COLO668 (cell line): Measurements from ENCODE around the gene SMARCA2.

Experiments
- DNase-seq: peaks from one replicate; lab custom pipeline; 2025; ENCODE audit not compliant: unreplicated experiment; lab: John Stamatoyannopoulos, UW

The SMARCA2 gene

DNA sequence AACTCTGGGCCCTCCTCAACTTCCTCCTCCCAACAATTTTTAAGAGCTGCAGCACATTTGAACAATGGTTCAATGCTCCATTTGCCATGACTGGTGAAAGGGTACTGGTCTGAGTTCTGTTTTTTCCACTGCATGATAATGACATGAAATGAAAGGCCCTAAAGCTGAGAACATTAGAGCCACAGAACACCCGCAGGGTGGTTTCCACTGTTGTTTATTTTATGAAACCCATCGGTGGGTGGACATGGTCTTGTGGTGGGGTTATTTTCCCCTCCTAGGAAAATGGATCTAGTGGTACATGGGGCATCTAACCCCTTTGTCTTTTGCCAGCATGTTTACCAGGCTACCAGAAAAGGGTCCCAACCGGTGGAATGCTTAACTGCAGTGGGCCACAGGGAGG, 71.8 kb downstream of the SMARCA2 start:
- no peak for DNase-seq

- DNase-seq = no peak
These were observed 72.6 kb downstream of the SMARCA2 start for GRCh38 chr9:2087500-2088313.

GRCh38 chr9:2093920-2094597, 78.9 kb downstream of the SMARCA2 start:
- no peak for DNase-seq

DNA sequence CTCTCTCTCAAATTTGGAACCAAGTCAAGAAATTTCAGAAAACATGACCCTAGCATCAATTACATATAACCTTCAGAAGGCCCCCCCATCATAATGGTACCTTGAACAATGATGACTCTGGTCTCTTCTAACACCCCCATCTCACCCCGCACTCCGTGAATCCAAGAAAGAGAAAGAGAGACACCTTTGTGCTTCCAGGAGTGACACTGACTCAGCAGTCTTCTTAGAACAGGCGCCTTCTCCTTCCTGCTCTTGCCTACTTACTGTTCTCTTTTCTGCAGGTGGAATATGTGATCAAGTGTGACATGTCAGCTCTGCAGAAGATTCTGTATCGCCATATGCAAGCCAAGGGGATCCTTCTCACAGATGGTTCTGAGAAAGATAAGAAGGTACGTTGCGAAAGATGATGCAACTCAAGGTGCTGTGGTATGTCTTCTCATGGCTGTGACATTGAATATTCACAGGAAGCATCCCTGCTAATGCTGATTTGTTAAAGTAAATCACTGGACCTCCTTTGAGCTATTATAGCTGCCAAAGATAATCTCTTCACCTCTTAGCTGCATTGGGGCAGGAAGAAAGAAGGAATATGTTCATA, 81.3 kb downstream of the SMARCA2 start:
- no peak for DNase-seq

- DNase-seq = no peak
These were observed 91.5 kb downstream of the SMARCA2 start for GRCh38 chr9:2106666-2107065.

DNA sequence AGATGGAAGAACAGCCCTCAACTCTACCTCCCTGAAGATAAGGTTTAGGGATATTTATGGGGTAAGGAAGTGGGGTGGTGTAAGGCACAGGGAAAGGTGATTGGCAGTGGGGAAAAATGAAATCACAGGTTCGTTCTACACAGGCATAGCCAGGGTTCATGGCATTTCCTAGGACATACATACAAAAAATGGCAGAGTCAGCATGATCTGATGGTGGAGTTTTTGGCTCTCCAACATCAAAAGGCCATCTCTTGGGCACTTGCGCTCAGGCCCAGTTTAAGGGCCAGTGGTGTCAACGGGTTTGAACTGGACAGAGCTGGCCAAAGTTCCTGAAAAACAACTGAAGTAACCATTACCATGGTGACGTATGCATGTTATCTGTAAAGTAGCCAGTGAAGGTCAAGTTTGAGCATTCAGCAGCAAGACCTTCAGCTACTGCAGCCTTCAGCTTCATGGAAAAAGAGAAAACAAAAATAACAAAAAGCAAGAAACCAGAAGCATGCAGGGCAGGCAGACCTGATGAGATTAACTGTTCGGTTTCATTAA, 92.8 kb downstream of the SMARCA2 start:
- DNase-seq = no peak

DNA sequence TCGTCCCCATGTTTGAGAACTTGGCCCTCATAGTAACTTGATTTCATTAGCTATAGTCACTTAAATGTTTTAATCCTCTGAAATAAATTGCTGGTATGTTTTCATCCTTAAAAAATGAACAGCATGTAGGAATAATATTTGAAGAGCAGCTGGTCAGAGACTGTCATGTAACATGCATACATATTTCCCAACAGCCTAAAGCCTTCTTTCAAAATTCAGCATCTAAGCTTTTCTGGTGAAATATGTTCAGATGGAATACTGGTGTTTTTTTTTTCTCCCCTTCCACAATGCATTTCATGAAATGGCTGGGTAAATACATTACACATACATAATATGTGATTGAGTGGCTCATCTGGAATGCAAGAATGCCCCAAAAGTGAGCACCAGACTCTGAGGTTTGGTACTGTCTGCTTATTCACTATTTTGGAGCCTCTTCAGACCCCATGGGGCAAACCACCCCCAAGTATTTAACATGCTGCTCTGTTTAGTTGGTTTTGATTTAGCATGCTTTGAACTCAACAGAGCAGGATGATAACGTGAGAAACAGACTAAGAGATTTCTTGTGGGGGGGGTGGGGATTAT, 94.0 kb downstream of the SMARCA2 start:
- DNase-seq = no peak

DNA sequence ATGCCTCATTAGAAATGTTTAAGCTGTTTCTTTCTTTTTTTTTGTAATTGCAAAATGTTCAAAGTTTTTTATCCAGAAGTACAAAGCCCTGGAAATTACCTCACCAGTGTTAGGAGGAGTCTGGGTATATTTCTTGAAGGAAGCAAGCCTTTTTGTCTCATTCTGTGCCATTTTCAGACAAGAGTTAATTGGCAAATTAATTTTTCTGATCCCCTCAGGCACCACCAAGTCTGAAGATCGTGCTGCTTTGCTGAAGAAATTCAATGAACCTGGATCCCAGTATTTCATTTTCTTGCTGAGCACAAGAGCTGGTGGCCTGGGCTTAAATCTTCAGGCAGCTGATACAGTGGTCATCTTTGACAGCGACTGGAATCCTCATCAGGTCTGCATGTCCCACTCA, 94.9 kb downstream of the SMARCA2 start:
- no peak for DNase-seq

GRCh38 chr9:2116073-2116472, 100.9 kb downstream of the SMARCA2 start:
- DNase-seq = peak; percentile 8

GRCh38 chr9:2117527-2117926, 102.4 kb downstream of the SMARCA2 start:
- DNase-seq = no peak

DNA sequence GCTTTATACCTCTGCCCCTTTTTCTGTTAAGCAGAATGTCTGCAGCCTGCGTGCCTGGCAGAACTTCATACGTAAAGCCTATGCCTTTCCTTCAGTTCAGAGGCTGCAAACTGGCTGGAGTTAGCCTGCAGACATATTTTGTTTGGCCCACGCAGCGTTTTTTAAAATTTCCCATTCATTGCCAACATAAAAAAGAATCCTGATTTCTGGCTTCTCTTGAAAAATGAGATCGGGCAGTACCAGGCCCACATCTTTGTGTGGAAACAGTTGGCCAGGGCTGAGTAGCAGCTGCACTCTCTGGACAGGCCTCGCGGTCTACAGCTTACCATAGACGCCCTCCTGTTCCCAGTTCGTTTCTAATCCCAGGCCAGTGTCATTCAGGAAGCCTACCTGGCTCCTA, 104.4 kb downstream of the SMARCA2 start:
- no peak for DNase-seq

DNA sequence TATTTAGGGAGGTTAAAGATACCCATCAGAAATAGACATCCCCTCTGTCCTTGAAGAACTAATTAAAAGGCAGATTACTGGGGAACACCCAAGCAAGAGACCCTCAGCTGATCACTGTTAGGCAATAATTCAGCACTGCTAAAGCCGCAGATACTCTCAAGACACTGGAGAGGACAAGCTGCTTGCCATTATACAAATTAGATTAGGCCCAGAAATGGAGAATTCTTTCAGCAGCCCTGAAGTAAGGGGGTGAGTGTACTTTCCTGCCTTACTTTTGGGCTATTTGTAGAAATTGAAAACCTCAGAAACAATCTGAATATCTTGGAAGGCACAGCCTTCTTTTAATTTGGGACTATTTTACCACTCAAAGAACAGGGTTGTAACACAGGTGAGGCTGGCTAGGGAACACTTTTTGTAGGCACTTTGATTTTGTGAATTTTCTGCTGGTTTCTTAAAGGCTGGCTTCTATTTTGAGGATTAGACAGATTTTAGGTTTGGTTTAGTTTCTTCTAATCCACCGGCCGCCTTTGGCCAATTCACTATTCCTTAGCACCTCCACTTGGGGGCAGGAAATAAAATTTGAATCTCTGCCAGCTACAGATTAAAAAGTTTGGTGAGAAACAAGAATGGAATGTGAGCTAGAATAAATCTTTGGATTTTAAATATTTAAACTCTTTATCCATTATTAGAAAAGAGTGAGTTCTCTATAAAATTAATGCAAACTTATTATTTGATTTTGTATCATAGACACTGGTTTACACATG, 106.0 kb downstream of the SMARCA2 start:
- DNase-seq = no peak

GRCh38 chr9:2122299-2122698, 107.2 kb downstream of the SMARCA2 start:
- DNase-seq = no peak

GRCh38 chr9:2125906-2126305, 110.8 kb downstream of the SMARCA2 start:
- DNase-seq = no peak

DNA sequence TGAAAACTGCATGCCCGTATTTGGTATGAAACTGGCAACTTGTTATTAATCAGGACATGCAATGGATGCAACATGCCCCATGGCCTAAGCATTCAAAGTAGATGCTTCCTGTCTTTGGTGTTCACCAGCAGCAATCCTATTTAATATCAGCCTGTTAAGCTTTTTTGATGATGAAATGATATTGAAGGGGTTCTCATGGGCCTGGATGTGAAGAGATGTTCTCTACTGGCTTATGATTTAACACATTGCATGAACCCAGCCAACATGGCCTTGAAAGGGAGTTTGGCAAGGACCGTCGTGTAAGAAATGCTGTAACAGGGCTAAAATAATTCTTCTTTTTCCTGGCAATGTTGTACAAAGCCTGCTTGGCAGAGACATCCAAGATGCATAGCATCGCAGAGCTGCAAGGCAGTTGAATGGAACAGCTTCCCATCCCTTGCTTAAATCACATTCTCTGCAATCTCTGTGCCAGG, 111.2 kb downstream of the SMARCA2 start:
- no peak for DNase-seq

DNA sequence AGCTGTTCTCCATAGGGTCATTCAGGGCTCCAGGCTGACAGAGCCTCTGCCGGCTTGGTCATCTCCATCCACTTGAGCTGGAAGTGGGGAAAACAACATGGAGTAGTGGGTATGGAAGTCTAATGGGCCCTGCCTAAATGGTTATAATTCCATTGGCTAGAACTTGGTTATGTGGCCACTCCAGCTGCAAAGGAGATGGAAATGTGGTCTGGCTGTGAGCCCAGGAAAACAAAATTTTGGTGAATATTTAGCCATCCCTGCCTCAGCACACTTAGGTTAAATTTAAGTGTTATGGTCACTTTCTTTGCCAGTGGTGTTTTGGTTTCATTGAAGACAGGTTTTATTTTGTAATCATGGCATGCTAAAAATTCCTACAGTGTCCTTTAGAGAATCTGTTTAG, 112.3 kb downstream of the SMARCA2 start:
- no peak for DNase-seq

DNA sequence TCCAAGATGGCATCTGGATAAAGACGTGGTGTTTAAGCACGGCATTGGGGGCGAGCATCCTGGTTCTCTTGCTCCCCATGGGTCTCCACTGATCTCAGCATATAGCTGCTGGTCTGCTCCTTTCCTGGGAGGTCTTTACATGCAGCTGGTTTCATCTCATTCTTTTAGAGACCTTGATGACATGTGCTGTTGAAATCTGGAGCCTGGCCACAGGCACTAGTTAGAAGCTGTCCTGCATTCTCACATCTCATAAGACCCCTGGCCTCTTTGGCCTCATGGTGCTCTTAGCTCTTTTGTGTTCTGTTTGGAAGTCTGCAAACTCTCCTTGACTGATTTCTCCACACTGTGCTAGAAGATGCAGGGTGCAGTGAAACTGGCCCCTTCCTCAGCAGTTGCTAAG, 113.0 kb downstream of the SMARCA2 start:
- DNase-seq = no peak

GRCh38 chr9:2128618-2129017, 113.5 kb downstream of the SMARCA2 start:
- DNase-seq = no peak

- no peak for DNase-seq
These were observed 115.8 kb downstream of the SMARCA2 start for GRCh38 chr9:2130941-2131340.

DNA sequence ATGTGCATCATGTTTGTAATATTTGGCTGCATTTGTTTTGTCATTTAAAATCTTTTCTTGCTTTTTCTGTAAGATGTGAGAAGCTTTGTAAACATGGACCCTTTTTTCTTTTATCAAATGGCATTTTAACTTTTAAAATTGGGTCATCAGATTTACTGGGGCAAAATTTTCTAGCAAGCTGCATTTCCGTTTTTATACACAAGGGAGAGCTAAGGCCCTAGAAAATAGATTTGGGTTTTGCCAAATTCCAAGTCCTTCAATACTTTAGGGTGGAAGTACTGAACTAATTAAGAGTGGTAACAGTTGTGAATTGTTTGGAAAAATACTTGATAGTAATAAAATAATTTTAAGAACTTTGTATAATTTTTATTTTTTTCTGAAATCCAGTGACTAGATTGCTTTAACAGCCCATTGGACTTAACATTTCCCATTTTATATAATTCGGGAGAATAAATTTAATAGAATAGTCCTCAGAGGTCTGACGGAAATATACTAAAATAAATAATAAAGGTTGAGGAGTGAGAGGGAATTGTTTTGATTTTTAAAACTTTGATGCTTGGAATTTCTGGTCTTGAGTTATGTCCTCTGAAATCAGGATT, 117.4 kb downstream of the SMARCA2 start:
- DNase-seq = no peak
